Astrocyte (in vitro differentiated cells and primary cell): ENCODE measurements around the gene RAB14.

Experiments
- CTCF ChIP-seq: IDR thresholded peaks from 2 replicates; pipeline ENCODE4 v1.5.1; 2011; ENCODE audit warnings: low read depth, mild to moderate bottlenecking, inconsistent platforms, low read length, moderate library complexity; ENCODE audit not compliant: insufficient read depth
- EZH2 ChIP-seq: IDR thresholded peaks from 2 replicates; pipeline ENCODE4 v1.6.1; 2012; ENCODE audit warnings: mild to moderate bottlenecking, low read length, inconsistent platforms; ENCODE audit not compliant: insufficient read depth

- TF ChIP-seq CTCF, result no peak
- no peak for TF ChIP-seq EZH2
These were observed 51.5 kb downstream of the RAB14 start for GRCh38 chr9:121150188-121150587.
